HCT116 (cell line): ENCODE data around the gene DPF3. TPM values are rescaled to one million over a fixed set of nuclear protein-coding genes. Genes with fewer than 3 reads are reported as not detected.

Experiments used
- ATAC-seq: fragments of 200-7000 bp; cut with Tn5 transposase; 2 replicates; pipeline ENCODE4 v1.9.1; 2020; ENCODE audit warnings: mild to moderate bottlenecking, moderate library complexity
- BruUV-seq: library from RNA; stranded (reverse); fragments of 400-500 nt; replicated peaks from 2 replicates; lab custom pipeline; 2021; lab: Mats Ljungman, UMichigan
- CTCF ChIA-PET: fragments of 300-600 bp; sonication (Branson Sonifier 250); formaldehyde crosslinking; loops from one replicate; lab custom pipeline; 2021; ENCODE audit warnings: antibody characterized with exemption; lab: Charles Lee
- POLR2A ChIA-PET: fragments of 300-600, 350-600 bp; sonication (Branson Sonifier 250); formaldehyde crosslinking; loops from one replicate; lab custom pipeline; 2021; ENCODE audit warnings: antibody characterized with exemption; lab: Charles Lee
- RAD21 ChIA-PET, 2 experiments: fragments of 300-600 bp; sonication (Branson Sonifier 250); formaldehyde crosslinking; loops; one replicate each; lab custom pipeline; 2023; ENCODE audit warnings: low total read pairs in 2 of 2; ENCODE audit not compliant: uncharacterized antibody in 2 of 2, unreplicated experiment in 2 of 2, low non-redundant PET in 1 of 2; lab: Charles Lee
- DNase-seq: peaks from one replicate; pipeline ENCODE4 v3.0.0-alpha.2; 2010; ENCODE audit warnings: low read depth, low spot score
- H2AFZ ChIP-seq: fragments of 200-600 bp; shearing (Covaris generic), sonication (generic); 2 replicates; pipeline ENCODE4 v1.6.1; 2017; ENCODE audit warnings: low read depth, mixed run types, mixed read lengths, antibody characterized with exemption, low read length; ENCODE audit not compliant: poor library complexity, severe bottlenecking
- H3K27ac ChIP-seq: 2 replicates; pipeline ENCODE4 v1.5.1; 2012; ENCODE audit warnings: low read depth, low read length
- H3K27me3 ChIP-seq: fragments of 200-600 bp; sonication (generic); 2 replicates; pipeline ENCODE4 v1.6.1; 2016; ENCODE audit warnings: mixed run types, low read length, mixed read lengths; ENCODE audit not compliant: insufficient read depth
- H3K36me3 ChIP-seq, 2 experiments: fragments of 200-500 bp in 1 of 2; fragments of 200-600 bp in 1 of 2; sonication (Bioruptor generic) in 1 of 2; sonication (generic) in 1 of 2; 2 replicates each; pipeline versions ENCODE4 v1.5.1 to v1.6.1; 2014 to 2016; ENCODE audit warnings: low read length in 2 of 2, inconsistent platforms in 1 of 2, mixed read lengths in 1 of 2, mixed run types in 1 of 2; ENCODE audit not compliant: insufficient read depth in 2 of 2, control insufficient read depth in 1 of 2
- H3K4me1 ChIP-seq, 2 experiments: fragments of 200-600 bp in 1 of 2; sonication (generic) in 1 of 2; 2 replicates each; pipeline versions ENCODE4 v1.5.1 to v1.6.1; 2012 to 2017; ENCODE audit warnings: low read length in 2 of 2, inconsistent platforms in 1 of 2, mild to moderate bottlenecking in 1 of 2, mixed read lengths in 1 of 2, mixed run types in 1 of 2, moderate library complexity in 1 of 2; ENCODE audit not compliant: insufficient read depth in 2 of 2, control insufficient read depth in 1 of 2
- H3K4me2 ChIP-seq: fragments of 200-600 bp; sonication (generic); 2 replicates; pipeline ENCODE4 v1.6.1; 2017; ENCODE audit warnings: mixed run types, low read length, mixed read lengths
- H3K4me3 ChIP-seq, 2 experiments: fragments of 200-600 bp in 1 of 2; sonication (generic) in 1 of 2; replicated peaks in 1 of 2; 2 replicates each; pipeline ENCODE4 v1.5.1; 2011 to 2016; ENCODE audit warnings: low read length in 2 of 2, control low read depth in 1 of 2, low read depth in 1 of 2, mild to moderate bottlenecking in 1 of 2, mixed read lengths in 1 of 2, mixed run types in 1 of 2
- H3K79me2 ChIP-seq: fragments of 200-600 bp; sonication (generic); 2 replicates; pipeline ENCODE4 v1.6.1; 2017; ENCODE audit warnings: mild to moderate bottlenecking, mixed run types, low read length, moderate library complexity, mixed read lengths; ENCODE audit not compliant: insufficient read depth
- H3K9ac ChIP-seq: fragments of 200-600 bp; sonication (generic); 2 replicates; pipeline ENCODE4 v1.6.1; 2016; ENCODE audit warnings: low read length, mixed read lengths
- H3K9me2 ChIP-seq: fragments of 200-600 bp; sonication (generic), shearing (Covaris generic); 2 replicates; pipeline ENCODE4 v1.6.1; 2017; ENCODE audit warnings: mixed run types, mild to moderate bottlenecking, moderate library complexity; ENCODE audit not compliant: insufficient read depth
- H3K9me3 ChIP-seq, 2 experiments: fragments of 200-500 bp in 1 of 2; fragments of 200-600 bp in 1 of 2; sonication (Bioruptor generic) in 1 of 2; sonication (generic) in 1 of 2; 2 replicates each; pipeline ENCODE4 v1.6.1; 2014 to 2017; ENCODE audit warnings: low read length in 2 of 2, mixed read lengths in 2 of 2, inconsistent platforms in 1 of 2, low read depth in 1 of 2, mild to moderate bottlenecking in 1 of 2, mixed run types in 1 of 2, moderate library complexity in 1 of 2; ENCODE audit not compliant: control insufficient read depth in 1 of 2, insufficient read depth in 1 of 2
- H4K20me1 ChIP-seq: fragments of 200-600 bp; sonication (generic), shearing (Covaris generic); 2 replicates; pipeline ENCODE4 v1.6.1; 2017; ENCODE audit warnings: mixed run types, mild to moderate bottlenecking, moderate library complexity; ENCODE audit not compliant: insufficient read depth
- ATF3 ChIP-seq: IDR thresholded peaks from 2 replicates; pipeline ENCODE4 v1.6.1; 2012
- CBX3 ChIP-seq: IDR thresholded peaks from 2 replicates; pipeline ENCODE4 v1.6.1; 2012; ENCODE audit warnings: low read depth
- CTCF ChIP-seq, 3 experiments: fragments of 200-600 bp in 1 of 3; sonication (generic) in 1 of 3; IDR thresholded peaks in 2 of 3; conservative IDR thresholded peaks in 1 of 3; 2 replicates each; pipeline ENCODE4 v1.5.1; 2012 to 2017; ENCODE audit warnings: low read depth in 2 of 3, low read length in 2 of 3, antibody characterized with exemption in 1 of 3, borderline replicate concordance in 1 of 3, control low read depth in 1 of 3, mild to moderate bottlenecking in 1 of 3, mixed read lengths in 1 of 3, mixed run types in 1 of 3, moderate library complexity in 1 of 3; ENCODE audit not compliant: insufficient read depth in 1 of 3
- EGR1 ChIP-seq: IDR thresholded peaks from 2 replicates; pipeline ENCODE4 v1.6.1; 2012; ENCODE audit warnings: low read depth
- ELF1 ChIP-seq: IDR thresholded peaks from 2 replicates; pipeline ENCODE4 v1.6.1; 2012; ENCODE audit warnings: low read depth, borderline replicate concordance
- EZH2 ChIP-seq: fragments of 200-600 bp; sonication (generic); IDR thresholded peaks from 2 replicates; pipeline ENCODE4 v1.6.1; 2017; ENCODE audit warnings: antibody characterized with exemption, mixed run types
- EZH2phosphoT487 ChIP-seq: fragments of 200-600 bp; IDR thresholded peaks from 2 replicates; pipeline ENCODE4 v1.6.1; 2018; ENCODE audit warnings: antibody characterized with exemption, borderline replicate concordance
- FOSL1 ChIP-seq: IDR thresholded peaks from 2 replicates; pipeline ENCODE4 v1.6.1; 2012; ENCODE audit warnings: low read depth
- JUND ChIP-seq: IDR thresholded peaks from 2 replicates; pipeline ENCODE4 v1.6.1; 2012
- MAX ChIP-seq: IDR thresholded peaks from 2 replicates; pipeline ENCODE4 v1.6.1; 2012
- POLR2A ChIP-seq: IDR thresholded peaks from 2 replicates; pipeline ENCODE4 v1.7.0; 2011; ENCODE audit warnings: borderline replicate concordance; ENCODE audit not compliant: insufficient read depth, insufficient read length; ENCODE audit errors: extremely low read depth
- POLR2AphosphoS5 ChIP-seq: IDR thresholded peaks from 2 replicates; pipeline ENCODE4 v1.6.1; 2011; ENCODE audit warnings: mild to moderate bottlenecking, low read depth, low read length, moderate library complexity
- SIN3A ChIP-seq: IDR thresholded peaks from 2 replicates; pipeline ENCODE4 v1.6.1; 2012; ENCODE audit warnings: low read depth
- SP1 ChIP-seq: IDR thresholded peaks from 2 replicates; pipeline ENCODE4 v1.6.1; 2012; ENCODE audit warnings: low read depth
- SRF ChIP-seq: IDR thresholded peaks from 2 replicates; pipeline ENCODE4 v1.6.1; 2012; ENCODE audit warnings: low read depth
- TCF7L2 ChIP-seq: IDR thresholded peaks from 2 replicates; pipeline ENCODE4 v1.7.0; 2011; ENCODE audit warnings: borderline replicate concordance, inconsistent platforms; ENCODE audit not compliant: insufficient read depth, insufficient read length; ENCODE audit errors: extremely low read depth
- YY1 ChIP-seq: IDR thresholded peaks from 2 replicates; pipeline ENCODE4 v1.6.1; 2011; ENCODE audit warnings: low read length, low read depth, moderate library complexity, mild to moderate bottlenecking; ENCODE audit not compliant: insufficient replicate concordance; ENCODE audit errors: extremely low read depth
- ZFX ChIP-seq: fragments of 450-650 bp; IDR thresholded peaks from 2 replicates; pipeline ENCODE4 v1.6.1; 2017
- ZNF274 ChIP-seq: fragments of 200-500 bp; sonication (Bioruptor generic); IDR thresholded peaks from 2 replicates; pipeline ENCODE4 v1.6.1; 2014; ENCODE audit warnings: mild to moderate bottlenecking, low read depth, low read length, inconsistent platforms
- intact Hi-C: fragments of 100-400 bp; cut with micrococcal nuclease; formaldehyde crosslinking; loops from 2 replicates; pipeline ENCODE4 v1.10.0; 2022
- total RNA-seq: library from RNA; stranded (reverse); gene quantifications from one replicate; pipeline ENCODE4 v1.2.1, GENCODE V29; 2021; ENCODE audit not compliant: unreplicated experiment

DPF3 gene
- total RNA-seq, 1 experiment from 2014 or later = 0.27 TPM

- BruUV-seq = no TSS peak
- Histone ChIP-seq H3K4me3 (no peak overlapping the region), H3K27me3 (no peaks in the 10 kb centered on the region), H3K36me3 (no peaks in the 10 kb centered on the region), H3K27ac (peak overlapping the region; percentile 30; the same call in 1 of the 2 replicates), H3K9ac (no peak overlapping the region), H3K9me3 (no peaks in the 10 kb centered on the region), H3K9me2 (no peaks in the 10 kb centered on the region), H3K4me1 (peaks cover 2 to 16% of the 10 kb centered on the region in 2 experiments; a peak in 3 of 4 replicates), H4K20me1 (no peaks in the 10 kb centered on the region), H2AFZ (no peak overlapping the region), H3K79me2 (no peaks in the 10 kb centered on the region), H3K4me2 (peak overlapping the region; percentile 28)
- RAD21 ChIA-PET = no interaction called here
- DNase-seq = no peak
- peak; percentile 50; the same call in 1 of the 2 replicates for ATAC-seq
- CTCF ChIA-PET = no interaction called here
- TF ChIP-seq MAX (no peak), CBX3 (no peak), ZFX (no peak), ELF1 (no peak), JUND (no peak), POLR2AphosphoS5 (no peak), ATF3 (no peak), CTCF (IDR thresholded peaks at IDR 0.05 in 2 of 3, conservative IDR thresholded peaks at IDR 0.05 in 1 of 3; ENCODE audit: borderline replicate concordance in 1 of 3, insufficient read depth in 1 of 3, low read depth in 2 of 3, low read length in 2 of 3) (no peak), EZH2 (no peak), FOSL1 (no peak), SIN3A (no peak), EGR1 (no peak), SRF (no peak), EZH2phosphoT487 (no peak), ZNF274 (no peak), POLR2A (no peak), TCF7L2 (no peak), YY1 (no peak), SP1 (no peak)
- intact Hi-C loops = no loop called here
- POLR2A ChIA-PET = no interaction called here
Measured at GRCh38 chr14:72801836-72802587, 91.9 kb downstream of the DPF3 start.
